NB4 (cell line): ENCODE results near the gene PEPD.

ENCODE experiments used
- MAX ChIP-seq: IDR thresholded peaks from 2 replicates; pipeline ENCODE4 v1.6.1; 2011; ENCODE audit warnings: low read depth, low read length
- POLR2A ChIP-seq: IDR thresholded peaks from 2 replicates; pipeline ENCODE4 v1.6.1; 2011; ENCODE audit warnings: mild to moderate bottlenecking; ENCODE audit not compliant: insufficient read length; ENCODE audit errors: extremely low read depth
- TF ChIP-seq, protein P1 (sequence below): IDR thresholded peaks from one replicate; pipeline ENCODE4 v1.5.1; 2012; ENCODE audit warnings: low read depth, low read length

DNA sequence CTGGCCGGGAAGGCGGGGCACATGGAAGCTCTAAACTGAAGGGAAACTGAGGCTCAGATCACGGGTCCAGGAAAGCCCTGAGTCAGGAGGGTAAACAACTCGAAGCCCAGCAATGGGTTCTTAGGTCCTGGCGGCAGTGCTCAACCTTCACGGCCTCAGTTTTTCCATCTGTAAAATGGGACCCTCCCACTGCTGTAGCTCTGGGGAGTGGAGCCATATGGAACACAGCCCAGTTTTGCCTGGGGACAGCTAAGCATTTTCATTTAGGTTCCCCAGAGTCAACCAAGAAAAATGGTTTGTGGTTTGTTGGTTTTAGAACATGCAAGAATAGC lies 117.7 kb downstream of the PEPD start:
- TF ChIP-seq, protein P1, sequence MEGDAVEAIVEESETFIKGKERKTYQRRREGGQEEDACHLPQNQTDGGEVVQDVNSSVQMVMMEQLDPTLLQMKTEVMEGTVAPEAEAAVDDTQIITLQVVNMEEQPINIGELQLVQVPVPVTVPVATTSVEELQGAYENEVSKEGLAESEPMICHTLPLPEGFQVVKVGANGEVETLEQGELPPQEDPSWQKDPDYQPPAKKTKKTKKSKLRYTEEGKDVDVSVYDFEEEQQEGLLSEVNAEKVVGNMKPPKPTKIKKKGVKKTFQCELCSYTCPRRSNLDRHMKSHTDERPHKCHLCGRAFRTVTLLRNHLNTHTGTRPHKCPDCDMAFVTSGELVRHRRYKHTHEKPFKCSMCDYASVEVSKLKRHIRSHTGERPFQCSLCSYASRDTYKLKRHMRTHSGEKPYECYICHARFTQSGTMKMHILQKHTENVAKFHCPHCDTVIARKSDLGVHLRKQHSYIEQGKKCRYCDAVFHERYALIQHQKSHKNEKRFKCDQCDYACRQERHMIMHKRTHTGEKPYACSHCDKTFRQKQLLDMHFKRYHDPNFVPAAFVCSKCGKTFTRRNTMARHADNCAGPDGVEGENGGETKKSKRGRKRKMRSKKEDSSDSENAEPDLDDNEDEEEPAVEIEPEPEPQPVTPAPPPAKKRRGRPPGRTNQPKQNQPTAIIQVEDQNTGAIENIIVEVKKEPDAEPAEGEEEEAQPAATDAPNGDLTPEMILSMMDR: no peak
- no peak for TF ChIP-seq POLR2A
- TF ChIP-seq MAX: no peak
